ENCODE results near the gene B4GAT1.

- TF ChIP-seq CTCF (IDR thresholded peaks at IDR 0.05), result no peak
- no peak for TF ChIP-seq POLR2A (IDR thresholded peaks at IDR 0.05)
Measured at GRCh38 chr11:66391322-66391721, 43.9 kb upstream of the B4GAT1 start.

Measured in testis (tissue), 2 donors.